NCI-H146 (cell line): Measurements from ENCODE around the gene CRIP1.
A peak's percentile ranks its signal among the peaks of the same experiment; 100 is the strongest.

Experiments used
- DNase-seq: peaks from one replicate; lab custom pipeline; 2025; lab: John Stamatoyannopoulos, UW

CRIP1 gene

GRCh38 chr14:105492971-105493871, 6.5 kb downstream of the CRIP1 start:
- DNase-seq, result no peak

- no peak for DNase-seq
Measured at GRCh38 chr14:105493921-105494605, 7.4 kb downstream of the CRIP1 start.

GRCh38 chr14:105494606-105494929, 7.9 kb downstream of the CRIP1 start:
- no peak for DNase-seq

GRCh38 chr14:105495101-105495989, 8.7 kb downstream of the CRIP1 start:
- DNase-seq, result no peak

GRCh38 chr14:105495990-105496830, 9.5 kb downstream of the CRIP1 start:
- no peak for DNase-seq

GRCh38 chr14:105496831-105497591, 10.3 kb downstream of the CRIP1 start:
- no peak for DNase-seq

GRCh38 chr14:105497671-105498429, 11.2 kb downstream of the CRIP1 start:
- DNase-seq, result peak; percentile 34

- no peak for DNase-seq
Measured at GRCh38 chr14:105498430-105499255, 12.0 kb downstream of the CRIP1 start.

- DNase-seq, result no peak
Measured at GRCh38 chr14:105499256-105500035, 12.8 kb downstream of the CRIP1 start.

- no peak for DNase-seq
Measured at GRCh38 chr14:105500036-105500725, 13.5 kb downstream of the CRIP1 start.

GRCh38 chr14:105500726-105501101, 14.0 kb downstream of the CRIP1 start:
- DNase-seq, result no peak

GRCh38 chr14:105501504-105502291, 15.0 kb downstream of the CRIP1 start:
- DNase-seq, result no peak

- DNase-seq, result no peak
Measured at GRCh38 chr14:105502446-105503295, 16.0 kb downstream of the CRIP1 start.

GRCh38 chr14:105503296-105503640, 16.6 kb downstream of the CRIP1 start:
- DNase-seq, result no peak

GRCh38 chr14:105503935-105504692, 17.4 kb downstream of the CRIP1 start:
- DNase-seq, result no peak
